ENCODE data around the gene MRPL47.

Gene MRPL47

GRCh38 chr3:179591313-179591712 is 13.1 kb downstream of the MRPL47 start:
- no peak overlapping the region for H3K4me3 ChIP-seq (ENCODE audit: low read length)
- DNase-seq (ENCODE audit: low read depth): no peak
- TF ChIP-seq, protein P1, sequence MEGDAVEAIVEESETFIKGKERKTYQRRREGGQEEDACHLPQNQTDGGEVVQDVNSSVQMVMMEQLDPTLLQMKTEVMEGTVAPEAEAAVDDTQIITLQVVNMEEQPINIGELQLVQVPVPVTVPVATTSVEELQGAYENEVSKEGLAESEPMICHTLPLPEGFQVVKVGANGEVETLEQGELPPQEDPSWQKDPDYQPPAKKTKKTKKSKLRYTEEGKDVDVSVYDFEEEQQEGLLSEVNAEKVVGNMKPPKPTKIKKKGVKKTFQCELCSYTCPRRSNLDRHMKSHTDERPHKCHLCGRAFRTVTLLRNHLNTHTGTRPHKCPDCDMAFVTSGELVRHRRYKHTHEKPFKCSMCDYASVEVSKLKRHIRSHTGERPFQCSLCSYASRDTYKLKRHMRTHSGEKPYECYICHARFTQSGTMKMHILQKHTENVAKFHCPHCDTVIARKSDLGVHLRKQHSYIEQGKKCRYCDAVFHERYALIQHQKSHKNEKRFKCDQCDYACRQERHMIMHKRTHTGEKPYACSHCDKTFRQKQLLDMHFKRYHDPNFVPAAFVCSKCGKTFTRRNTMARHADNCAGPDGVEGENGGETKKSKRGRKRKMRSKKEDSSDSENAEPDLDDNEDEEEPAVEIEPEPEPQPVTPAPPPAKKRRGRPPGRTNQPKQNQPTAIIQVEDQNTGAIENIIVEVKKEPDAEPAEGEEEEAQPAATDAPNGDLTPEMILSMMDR (IDR thresholded peaks at IDR 0.05; ENCODE audit: insufficient read depth, low read depth, low read length, missing control alignments): no peak

GRCh38 chr3:179590669-179591068 is 13.8 kb downstream of the MRPL47 start:
- H3K4me3 ChIP-seq (ENCODE audit: low read length): no peak overlapping the region
- TF ChIP-seq, protein P1 (IDR thresholded peaks at IDR 0.05; ENCODE audit: insufficient read depth, low read depth, low read length, missing control alignments): no peak
- DNase-seq (ENCODE audit: low read depth): no peak

DNA sequence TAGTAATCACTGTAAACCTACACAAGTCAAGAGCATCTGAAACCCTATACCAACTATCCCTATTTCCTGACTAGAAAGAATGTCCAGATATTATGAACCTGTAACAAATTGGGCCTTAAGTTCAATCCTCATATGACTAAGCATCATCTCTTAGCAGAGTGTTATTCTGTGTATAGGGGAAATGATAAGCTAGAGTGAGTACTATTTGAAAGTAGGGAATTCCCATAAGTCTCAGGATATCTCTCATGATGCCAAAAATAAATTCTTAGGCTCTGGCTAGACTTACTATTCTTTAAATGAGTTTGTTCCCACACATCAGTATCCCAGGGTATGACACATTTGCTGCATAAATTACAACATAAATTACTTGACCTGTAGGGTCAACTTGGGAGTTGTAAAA is 15.3 kb downstream of the MRPL47 start:
- TF ChIP-seq, protein P1 (IDR thresholded peaks at IDR 0.05; ENCODE audit: insufficient read depth, low read depth, low read length, missing control alignments): no peak
- no peak overlapping the region for H3K4me3 ChIP-seq (ENCODE audit: low read length)
- DNase-seq (ENCODE audit: low read depth): no peak

DNA sequence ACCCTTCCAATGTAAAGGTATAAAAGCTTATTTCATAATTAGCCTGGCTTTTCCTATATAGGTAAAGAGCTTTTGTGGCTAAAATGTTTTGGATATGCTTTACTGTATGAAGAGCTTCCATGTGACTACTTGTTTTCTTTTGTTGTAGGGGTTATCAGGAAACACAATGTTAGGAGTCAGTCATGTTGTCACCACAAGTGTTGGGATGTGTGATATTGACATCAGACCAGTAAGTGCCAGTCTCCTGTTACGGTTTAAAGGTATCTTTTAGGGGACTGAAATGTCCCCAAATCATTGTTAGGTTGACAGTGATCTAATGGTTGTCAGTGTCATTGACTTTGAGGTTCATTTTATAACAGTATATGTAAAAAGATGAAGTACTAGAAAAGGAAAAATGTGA is 23.4 kb downstream of the MRPL47 start:
- DNase-seq (ENCODE audit: low read depth): no peak
- no peak overlapping the region for H3K4me3 ChIP-seq (ENCODE audit: low read length)
- TF ChIP-seq, protein P1 (IDR thresholded peaks at IDR 0.05; ENCODE audit: insufficient read depth, low read depth, low read length, missing control alignments): no peak

GRCh38 chr3:179565496-179565895 is 38.9 kb downstream of the MRPL47 start:
- TF ChIP-seq, protein P1 (IDR thresholded peaks at IDR 0.05; ENCODE audit: insufficient read depth, low read depth, low read length, missing control alignments): no peak
- no peak overlapping the region for H3K4me3 ChIP-seq (ENCODE audit: low read length)
- no peak for DNase-seq (ENCODE audit: low read depth)

DNA sequence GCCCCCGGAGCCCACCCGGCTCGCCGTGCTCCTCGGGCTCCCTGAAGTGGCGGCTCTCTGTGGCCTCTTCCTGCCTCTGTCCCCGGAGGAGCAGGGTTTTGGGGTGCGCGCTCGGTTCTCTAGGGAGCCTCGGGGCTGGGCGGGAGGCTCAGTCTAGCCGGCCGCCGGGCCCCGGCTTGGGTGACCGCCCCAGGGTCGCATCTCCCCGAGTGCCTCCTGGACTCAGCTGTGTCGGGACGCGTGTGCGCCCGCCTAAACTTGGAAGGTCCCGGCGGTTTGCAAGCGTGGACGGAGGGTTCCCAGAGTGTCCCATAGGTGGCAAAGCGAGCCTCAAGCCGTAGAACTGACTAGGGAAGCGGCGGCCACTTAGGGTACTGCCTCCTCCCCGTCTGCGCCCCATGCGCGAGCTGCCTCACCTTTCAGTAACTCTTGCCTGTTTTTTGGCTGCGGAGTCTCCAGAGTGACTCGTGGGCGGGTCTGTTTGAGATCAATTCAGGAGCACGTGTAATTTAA is 41.1 kb downstream of the MRPL47 start:
- H3K4me3 ChIP-seq (ENCODE audit: low read length): peak overlapping the region; percentile 88
- TF ChIP-seq, protein P1 (IDR thresholded peaks at IDR 0.05; ENCODE audit: insufficient read depth, low read depth, low read length, missing control alignments): peak; percentile 66

GRCh38 chr3:179562591-179563270 is 41.7 kb downstream of the MRPL47 start, which contains the start of gene ACTL6A:
TSS of gene ACTL6A (plus strand) at chr3:179562926. CDS start at chr3:179563093, 167 bp downstream.
- peak within 1 kb of the TSS; percentile 88 for H3K4me3 ChIP-seq (ENCODE audit: low read length)
- TF ChIP-seq, protein P1 (IDR thresholded peaks at IDR 0.05; ENCODE audit: insufficient read depth, low read depth, low read length, missing control alignments): no peak
- peak; percentile 100 for DNase-seq (ENCODE audit: low read depth)

More for the DNA sequence above, 41.1 kb downstream of the MRPL47 start:
- DNase-seq (ENCODE audit: low read depth): peak; percentile 85
